MCF 10A (cell line): ENCODE results near the gene HPN. TPM values are rescaled to one million over a fixed set of nuclear protein-coding genes. Genes with fewer than 3 reads are reported as not detected.
A peak's percentile ranks its signal among the peaks of the same experiment; 100 is the strongest.

Source experiments
- BruUV-seq: library from RNA; stranded (reverse); fragments of 400-500 nt; replicated peaks from 2 replicates; lab custom pipeline; 2021; lab: Mats Ljungman, UMichigan
- CTCF ChIA-PET: fragments of 300-600 bp; sonication (Branson Sonifier 250); formaldehyde crosslinking; extraction: SDS; loops from one replicate; lab custom pipeline; 2021; ENCODE audit warnings: antibody characterized with exemption, inconsistent platforms; lab: Yijun Ruan, JAX
- POLR2A ChIA-PET: fragments of 300-600, 350-650 bp; sonication (Branson Sonifier 250); formaldehyde crosslinking; extraction: SDS; loops from one replicate; lab custom pipeline; 2020; ENCODE audit warnings: antibody characterized with exemption, inconsistent platforms; lab: Yijun Ruan, JAX
- DNase-seq: peaks from one replicate; pipeline ENCODE4 v3.0.0-alpha.2; 2018; ENCODE audit not compliant: unreplicated experiment
- H3K27ac Mint-ChIP-seq: one replicate; pipeline ENCODE4 v1.8.0; 2022; ENCODE audit warnings: mild to moderate bottlenecking, low read depth, mixed read lengths; ENCODE audit not compliant: unreplicated experiment
- H3K27me3 Mint-ChIP-seq: one replicate; pipeline ENCODE4 v1.8.0; 2022; ENCODE audit warnings: mixed read lengths; ENCODE audit not compliant: insufficient read depth, unreplicated experiment
- H3K36me3 Mint-ChIP-seq: one replicate; pipeline ENCODE4 v1.8.0; 2022; ENCODE audit warnings: mild to moderate bottlenecking, moderate library complexity, mixed read lengths; ENCODE audit not compliant: insufficient read depth, unreplicated experiment
- H3K4me1 Mint-ChIP-seq: one replicate; pipeline ENCODE4 v1.8.0; 2022; ENCODE audit warnings: mixed read lengths; ENCODE audit not compliant: insufficient read depth, unreplicated experiment
- H3K4me3 Mint-ChIP-seq: one replicate; pipeline ENCODE4 v1.8.0; 2022; ENCODE audit warnings: mild to moderate bottlenecking, moderate library complexity, mixed read lengths; ENCODE audit not compliant: unreplicated experiment
- H3K9me3 Mint-ChIP-seq: one replicate; pipeline ENCODE4 v1.8.0; 2022; ENCODE audit warnings: mixed read lengths; ENCODE audit not compliant: unreplicated experiment
- CTCF ChIP-seq: fragments of 200-600 bp; IDR thresholded peaks from one replicate; pipeline ENCODE4 v1.8.0; 2022; ENCODE audit warnings: antibody characterized with exemption, mild to moderate bottlenecking; ENCODE audit not compliant: unreplicated experiment
- intact Hi-C: fragments of 100-400 bp; cut with micrococcal nuclease; formaldehyde crosslinking; loops from 2 replicates; pipeline ENCODE4 v1.14.1; 2022
- total RNA-seq: library from RNA; stranded (reverse); gene quantifications from 2 replicates; pipeline ENCODE4 v1.2.3, GENCODE V29; 2022

HPN gene
- total RNA-seq, 1 experiment from 2014 or later, result not detected

GRCh38 chr19:35030257-35031071 is 11.1 kb upstream of the HPN start, which contains the start of gene SCN1B:
SCN1B (plus strand) TSS chr19:35030470; CDS start chr19:35030821, 351 bp downstream.
- ChIA-PET POLR2A (interaction anchor here (0.6 to 1.0 kb wide), 2 partner anchors 28 to 94 kb away, joined by 3 to 6 read pairs; no protein-coding TSS in a partner anchor), CTCF (interaction anchor here (0.6 to 2.0 kb wide), 2 partner anchors 14 to 194 kb away, joined by 3 to 13 read pairs; no protein-coding TSS in a partner anchor)
- H3K9me3 Mint-ChIP-seq, result no peaks in the 10 kb centered on the region
- H3K27me3 Mint-ChIP-seq, result peaks cover 31% of the 10 kb centered on the region
- intact Hi-C loops, result no loop called here
- DNase-seq, result peak; percentile 74
- peaks cover 6% of the 10 kb centered on the region for H3K4me1 Mint-ChIP-seq
- BruUV-seq, result no TSS peak
- no peak for TF ChIP-seq CTCF
- H3K4me3 Mint-ChIP-seq, result peak within 1 kb of the TSS; percentile 52
- H3K27ac Mint-ChIP-seq, result no peak within 1 kb of the TSS
- H3K36me3 Mint-ChIP-seq, result no peaks in the 10 kb centered on the region

- BruUV-seq, result no TSS peak
- intact Hi-C loops, result no loop called here
- H3K27ac Mint-ChIP-seq, result no peak overlapping the region
- POLR2A ChIA-PET, result interaction anchor here (0.8 to 1.0 kb wide), 2 partner anchors 12 to 93 kb away, joined by 3 to 6 read pairs; no protein-coding TSS in a partner anchor
- H3K4me3 Mint-ChIP-seq, result peak overlapping the region; percentile 19
- no peak for TF ChIP-seq CTCF
- DNase-seq, result no peak
- CTCF ChIA-PET, result interaction anchor here (0.6 to 2.0 kb wide), 4 partner anchors 13 to 195 kb away, joined by 3 to 13 read pairs (median 4); no protein-coding TSS in a partner anchor
- H3K4me1 Mint-ChIP-seq, result peaks cover 6% of the 10 kb centered on the region
- no peaks in the 10 kb centered on the region for H3K36me3 Mint-ChIP-seq
- H3K27me3 Mint-ChIP-seq, result peaks cover 31% of the 10 kb centered on the region
- no peaks in the 10 kb centered on the region for H3K9me3 Mint-ChIP-seq
These were observed 10.2 kb upstream of the HPN start for GRCh38 chr19:35031072-35031881.

GRCh38 chr19:35032356-35032865 is 9.1 kb upstream of the HPN start:
- ChIA-PET CTCF (interaction anchor here (0.6 to 2.1 kb wide), 4 partner anchors 12 to 113 kb away, joined by 3 to 13 read pairs (median 8); no protein-coding TSS in a partner anchor), POLR2A (interaction anchor here (0.8 kb wide), 1 partner anchor 11 kb away, joined by 3 read pairs; no protein-coding TSS in a partner anchor)
- H3K36me3 Mint-ChIP-seq, result no peaks in the 10 kb centered on the region
- H3K9me3 Mint-ChIP-seq, result no peaks in the 10 kb centered on the region
- intact Hi-C loops, result no loop called here
- peaks cover 6% of the 10 kb centered on the region for H3K4me1 Mint-ChIP-seq
- no peak overlapping the region for H3K4me3 Mint-ChIP-seq
- no peak overlapping the region for H3K27ac Mint-ChIP-seq
- DNase-seq, result no peak
- no TSS peak for BruUV-seq
- H3K27me3 Mint-ChIP-seq, result peaks cover 31% of the 10 kb centered on the region
- TF ChIP-seq CTCF, result no peak
